OCI-LY3 (cell line): Measurements from ENCODE around the gene CHI3L2.

Source experiments
- CTCF ChIP-seq: fragments of 200-600, 300-600 bp; sonication (generic); IDR thresholded peaks from 2 replicates; pipeline ENCODE4 v1.5.1; 2014; ENCODE audit warnings: antibody characterized with exemption, low read length, low read depth
- EZH2phosphoT487 ChIP-seq: fragments of 200-600 bp; shearing (Covaris generic); IDR thresholded peaks from 2 replicates; pipeline ENCODE4 v1.6.1; 2018; ENCODE audit warnings: antibody characterized with exemption, mixed run types, low read depth

DNA sequence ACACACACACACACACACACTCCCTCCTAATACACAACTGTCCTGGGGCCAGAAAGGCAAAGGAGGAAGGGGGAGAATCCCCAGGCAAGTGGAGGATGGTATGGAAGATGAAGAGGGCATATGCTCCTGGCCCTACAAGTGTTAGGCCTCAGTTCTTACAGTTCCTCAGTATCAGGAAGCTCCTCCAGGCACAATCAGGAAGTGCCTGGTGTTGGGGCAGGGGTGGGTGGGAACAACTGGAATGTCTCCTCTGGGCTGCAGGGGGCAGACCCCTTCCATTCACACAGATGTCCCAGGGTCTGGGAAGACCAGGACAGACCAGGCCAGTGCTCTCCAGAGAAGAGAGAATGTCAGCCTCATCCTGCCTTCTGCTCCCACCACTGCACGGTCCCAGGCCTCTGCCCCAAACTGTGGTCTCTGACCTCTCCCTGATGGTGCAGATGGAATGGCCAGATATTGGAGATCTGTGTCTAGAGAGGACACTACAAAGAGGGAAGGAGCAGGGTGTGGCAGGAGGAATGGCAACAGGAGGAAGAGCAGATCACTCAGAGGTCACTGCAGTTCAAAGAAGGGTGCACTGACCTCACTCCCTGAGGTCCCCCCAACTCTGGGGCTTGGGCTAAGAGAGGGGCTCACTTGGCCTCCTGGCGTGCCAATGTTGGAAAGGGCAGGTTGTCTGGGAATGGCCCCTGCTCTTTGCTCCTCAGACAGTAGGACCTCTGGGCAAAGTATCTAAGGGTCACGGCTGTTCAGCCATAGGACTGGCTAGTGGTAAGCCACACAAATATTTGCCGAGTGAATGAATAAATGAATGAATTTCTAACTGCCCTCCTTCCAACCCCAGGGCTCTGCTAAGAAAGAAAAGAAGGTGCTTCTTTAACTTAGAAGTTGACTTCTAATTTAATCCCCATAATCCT lies 24.5 kb upstream of the CHI3L2 start:
- TF ChIP-seq CTCF, result no peak
- TF ChIP-seq EZH2phosphoT487, result no peak
